ENCODE measurements around the gene RALGPS2.

The RALGPS2 gene

GRCh38 chr1:178869119-178869697 is 144.2 kb downstream of the RALGPS2 start:
- DNase-seq: no peak

- no peak for DNase-seq
These were observed 145.2 kb downstream of the RALGPS2 start for GRCh38 chr1:178870221-178870620.

GRCh38 chr1:178870944-178871343 is 145.9 kb downstream of the RALGPS2 start, which contains the start of gene ANGPTL1:
ANGPTL1 (minus strand) TSS chr1:178871077; CDS start chr1:178865776, 5,301 bp downstream.
- DNase-seq: no peak

- no peak for DNase-seq
These were observed 146.7 kb downstream of the RALGPS2 start for GRCh38 chr1:178871551-178872320.

- DNase-seq: no peak
These were observed 149.9 kb downstream of the RALGPS2 start for GRCh38 chr1:178874966-178875365.

GRCh38 chr1:178875936-178876335 is 150.9 kb downstream of the RALGPS2 start:
- DNase-seq: no peak

GRCh38 chr1:178877896-178878295 is 152.9 kb downstream of the RALGPS2 start:
- no peak for DNase-seq

GRCh38 chr1:178881950-178882349 is 156.9 kb downstream of the RALGPS2 start:
- DNase-seq: no peak

- DNase-seq: no peak
These were observed 160.8 kb downstream of the RALGPS2 start for GRCh38 chr1:178885869-178886268.

GRCh38 chr1:178886551-178886950 is 161.5 kb downstream of the RALGPS2 start:
- DNase-seq: no peak

- DNase-seq: no peak
These were observed 170.9 kb downstream of the RALGPS2 start for GRCh38 chr1:178895928-178896327.

- DNase-seq: no peak
These were observed 173.4 kb downstream of the RALGPS2 start for GRCh38 chr1:178898401-178898800.

GRCh38 chr1:178899402-178899801 is 174.4 kb downstream of the RALGPS2 start:
- DNase-seq: no peak

- no peak for DNase-seq
These were observed 176.6 kb downstream of the RALGPS2 start for GRCh38 chr1:178901482-178902125.

- no peak for DNase-seq
These were observed 183.3 kb downstream of the RALGPS2 start for GRCh38 chr1:178908358-178908757.

- no peak for DNase-seq
These were observed 185.0 kb downstream of the RALGPS2 start for GRCh38 chr1:178910023-178910422.

- no peak for DNase-seq
These were observed 187.6 kb downstream of the RALGPS2 start for GRCh38 chr1:178912597-178912996.

GRCh38 chr1:178916448-178917174 is 191.6 kb downstream of the RALGPS2 start:
- no peak for DNase-seq

- DNase-seq: no peak
These were observed 193.3 kb downstream of the RALGPS2 start for GRCh38 chr1:178918308-178918707.

- DNase-seq: no peak
These were observed 193.9 kb downstream of the RALGPS2 start for GRCh38 chr1:178918955-178919354.

GRCh38 chr1:178919581-178919980 is 194.5 kb downstream of the RALGPS2 start:
- DNase-seq: no peak

- DNase-seq: no peak
These were observed 196.5 kb downstream of the RALGPS2 start for GRCh38 chr1:178921499-178921898.

- no peak for DNase-seq
These were observed 198.5 kb downstream of the RALGPS2 start for GRCh38 chr1:178923512-178923911.

Measured in activated T-cell treated with anti-CD3 and anti-CD28 coated beads, Interleukin-2, amount 50 U/mL, for 1 hour (primary cell).